ENCODE results near the gene NPPB.

DNA sequence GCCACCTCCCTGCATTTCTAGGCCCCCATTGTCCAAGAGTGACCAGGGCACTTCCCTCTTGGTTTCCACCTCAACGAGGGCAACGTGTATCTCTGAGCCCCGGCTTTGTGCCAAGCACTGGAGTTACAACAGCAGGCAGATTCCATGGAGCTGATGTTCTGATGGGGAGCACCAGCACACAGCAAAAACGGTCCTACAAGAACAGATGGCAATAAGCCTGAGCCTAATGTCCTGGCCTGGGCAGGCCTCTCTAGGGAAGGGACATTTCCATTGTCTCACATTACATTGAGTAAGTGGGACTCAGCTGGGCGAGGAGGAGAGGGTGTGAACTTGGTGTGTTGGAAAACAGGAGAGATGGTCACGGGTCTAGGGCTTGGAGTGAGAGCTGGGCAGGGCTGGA, 27.2 kb upstream of the NPPB start:
- TF ChIP-seq POLR2A (IDR thresholded peaks at IDR 0.05) = no peak
- TF ChIP-seq, protein P1, sequence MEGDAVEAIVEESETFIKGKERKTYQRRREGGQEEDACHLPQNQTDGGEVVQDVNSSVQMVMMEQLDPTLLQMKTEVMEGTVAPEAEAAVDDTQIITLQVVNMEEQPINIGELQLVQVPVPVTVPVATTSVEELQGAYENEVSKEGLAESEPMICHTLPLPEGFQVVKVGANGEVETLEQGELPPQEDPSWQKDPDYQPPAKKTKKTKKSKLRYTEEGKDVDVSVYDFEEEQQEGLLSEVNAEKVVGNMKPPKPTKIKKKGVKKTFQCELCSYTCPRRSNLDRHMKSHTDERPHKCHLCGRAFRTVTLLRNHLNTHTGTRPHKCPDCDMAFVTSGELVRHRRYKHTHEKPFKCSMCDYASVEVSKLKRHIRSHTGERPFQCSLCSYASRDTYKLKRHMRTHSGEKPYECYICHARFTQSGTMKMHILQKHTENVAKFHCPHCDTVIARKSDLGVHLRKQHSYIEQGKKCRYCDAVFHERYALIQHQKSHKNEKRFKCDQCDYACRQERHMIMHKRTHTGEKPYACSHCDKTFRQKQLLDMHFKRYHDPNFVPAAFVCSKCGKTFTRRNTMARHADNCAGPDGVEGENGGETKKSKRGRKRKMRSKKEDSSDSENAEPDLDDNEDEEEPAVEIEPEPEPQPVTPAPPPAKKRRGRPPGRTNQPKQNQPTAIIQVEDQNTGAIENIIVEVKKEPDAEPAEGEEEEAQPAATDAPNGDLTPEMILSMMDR (IDR thresholded peaks at IDR 0.05 in 4 of 5, conservative IDR thresholded peaks at IDR 0.05 in 1 of 5) = no peak
